NCI-H524 treated with DMSO at 0.1 percent for 48 hours (cell line): Measurements from ENCODE around the gene UBXN6.

Experiments used
- DNase-seq: peaks from one replicate; lab custom pipeline; 2025; lab: John Stamatoyannopoulos, UW

The UBXN6 gene

DNA sequence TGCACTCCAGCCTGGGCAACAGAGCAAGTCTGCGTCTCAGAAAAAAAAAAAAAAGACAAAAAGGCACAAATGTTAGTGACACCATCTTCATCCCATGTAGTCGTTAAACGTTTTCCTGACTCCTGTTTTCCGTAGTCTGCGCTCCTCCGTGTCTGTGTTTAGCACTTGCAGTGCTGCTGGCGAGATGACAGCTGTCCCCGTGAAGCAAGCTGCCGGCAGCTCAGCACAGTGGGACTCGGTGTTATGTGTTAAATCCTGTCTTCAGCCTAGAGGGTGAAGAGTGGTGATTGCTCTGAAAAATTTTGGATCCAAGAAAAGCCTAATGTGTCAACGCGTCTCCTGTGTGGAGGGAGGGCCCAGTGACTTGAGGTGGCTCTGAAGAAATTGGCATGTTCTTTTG is 18.4 kb downstream of the UBXN6 start:
- DNase-seq, result no peak

DNA sequence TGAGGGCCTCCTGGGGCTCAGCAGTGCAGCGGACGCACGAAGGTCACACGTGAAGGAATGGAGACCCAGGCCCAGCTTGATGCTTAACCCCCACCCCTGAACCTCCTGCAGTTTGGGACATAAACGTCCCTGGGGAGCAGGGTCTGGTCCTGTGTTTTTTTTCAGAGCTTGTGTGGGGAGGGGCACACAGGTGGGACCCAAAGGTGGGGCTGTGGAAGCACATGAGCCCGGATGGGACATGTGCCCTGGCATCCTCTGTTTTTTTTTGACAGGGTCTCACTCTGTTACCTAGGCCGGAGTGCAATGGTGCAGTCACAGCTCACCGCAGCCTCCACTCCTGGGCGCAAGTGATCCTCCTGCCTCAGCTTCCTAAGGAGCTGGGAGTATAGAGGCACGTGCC is 20.5 kb downstream of the UBXN6 start:
- no peak for DNase-seq

DNA sequence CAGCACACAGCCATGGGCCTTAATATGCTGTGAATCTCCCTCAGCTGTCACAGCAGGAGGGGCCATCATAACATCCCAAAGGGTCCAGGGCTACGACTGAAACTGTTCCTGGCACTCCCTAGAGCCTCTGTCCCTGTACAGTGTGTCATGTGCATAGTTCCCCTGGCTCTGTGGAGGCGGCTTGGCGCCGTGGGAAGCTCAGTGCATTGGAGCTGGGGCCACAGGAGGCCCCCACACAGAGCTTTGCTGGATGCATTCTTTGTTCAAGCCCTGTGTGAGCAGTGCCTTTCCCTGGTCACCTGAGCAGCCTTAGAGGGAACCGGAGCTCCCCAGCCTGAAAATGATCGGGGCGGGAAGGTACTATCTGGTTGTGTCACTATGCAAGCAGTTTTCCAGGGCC is 21.4 kb downstream of the UBXN6 start:
- DNase-seq, result no peak

DNA sequence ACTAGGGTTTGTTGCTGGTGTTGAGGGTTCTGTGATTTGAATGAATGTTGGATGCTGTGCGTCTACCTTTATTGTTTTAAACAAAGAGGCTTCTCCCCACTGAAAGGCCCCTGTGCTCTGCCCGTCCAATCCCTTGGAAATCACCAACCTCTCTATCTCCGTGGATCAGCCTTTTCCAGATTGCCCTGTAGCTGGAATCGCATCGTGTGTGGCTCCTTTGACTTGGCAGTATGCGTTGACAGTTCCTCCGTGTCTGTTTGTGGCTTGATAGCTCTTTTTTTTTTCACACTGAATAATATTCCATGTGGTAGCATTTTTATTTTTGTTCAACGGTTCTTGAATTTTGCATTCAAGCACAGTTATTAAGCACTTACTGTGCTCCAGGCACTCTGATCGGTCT is 23.2 kb downstream of the UBXN6 start:
- no peak for DNase-seq

DNA sequence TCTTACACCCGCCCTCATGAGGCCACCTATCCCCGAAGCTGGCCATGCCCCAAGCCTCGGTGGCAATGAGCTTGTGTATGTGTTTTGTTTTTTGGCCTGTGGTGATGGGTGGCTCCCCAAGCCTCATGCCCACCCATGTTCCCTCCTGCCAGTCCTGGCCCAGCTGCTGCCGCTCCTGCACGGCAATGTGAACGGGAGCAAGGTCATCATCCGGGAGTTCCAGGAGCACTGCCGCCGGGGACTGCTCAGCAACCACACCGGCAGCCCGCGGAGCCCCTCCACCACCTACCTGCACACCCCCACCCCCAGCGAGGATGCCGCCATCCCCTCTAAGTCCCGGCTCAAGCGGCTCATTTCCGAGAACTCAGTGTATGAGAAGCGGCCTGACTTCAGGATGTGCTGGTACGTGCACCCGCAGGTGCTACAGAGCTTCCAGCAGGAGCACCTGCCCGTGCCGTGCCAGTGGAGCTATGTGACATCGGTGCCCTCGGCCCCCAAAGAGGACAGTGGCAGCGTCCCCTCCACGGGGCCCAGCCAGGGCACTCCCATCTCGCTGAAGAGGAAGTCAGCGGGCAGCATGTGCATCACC is 24.6 kb downstream of the UBXN6 start:
- DNase-seq, result no peak

DNA sequence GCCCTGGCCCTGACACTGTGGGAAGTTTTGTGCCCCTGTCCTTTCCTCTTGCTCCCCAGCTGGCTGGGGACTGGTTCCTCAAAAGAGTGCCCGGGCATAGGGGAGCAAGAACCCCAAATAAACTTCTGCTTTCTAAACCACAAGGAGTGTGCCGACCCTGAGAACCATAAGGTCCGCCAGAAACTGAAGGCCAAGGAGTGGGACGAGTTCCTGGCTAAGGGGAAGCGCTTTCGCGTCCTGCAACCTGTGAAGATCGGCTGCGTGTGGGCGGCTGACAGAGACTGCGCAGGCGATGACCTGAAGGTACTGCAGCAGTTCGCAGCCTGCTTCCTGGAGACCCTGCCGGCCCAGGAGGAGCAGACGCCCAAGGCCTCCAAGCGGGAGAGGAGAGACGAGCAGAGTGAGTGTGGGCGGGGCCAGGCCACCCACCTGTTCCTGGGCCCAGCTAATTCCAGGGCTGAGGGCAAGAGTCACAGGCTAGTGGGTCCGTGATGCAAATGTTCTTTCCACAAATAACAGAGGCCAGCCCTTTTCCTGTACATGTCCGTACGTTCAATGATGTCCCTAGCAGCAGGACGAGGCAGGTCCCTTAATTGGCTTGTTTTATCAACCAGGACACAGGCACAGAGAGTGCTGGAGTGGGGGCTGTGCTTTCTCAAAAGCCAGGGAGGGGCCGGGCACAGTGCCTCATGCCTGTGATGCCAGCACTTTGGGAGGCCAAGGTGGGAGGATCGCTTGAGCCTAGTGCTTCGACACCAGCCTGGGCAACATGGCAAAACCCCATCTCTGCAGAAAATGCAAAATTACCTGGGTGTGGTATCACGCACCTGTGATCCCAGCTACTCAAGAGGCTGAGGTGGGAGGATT is 25.6 kb downstream of the UBXN6 start:
- DNase-seq, result no peak

DNA sequence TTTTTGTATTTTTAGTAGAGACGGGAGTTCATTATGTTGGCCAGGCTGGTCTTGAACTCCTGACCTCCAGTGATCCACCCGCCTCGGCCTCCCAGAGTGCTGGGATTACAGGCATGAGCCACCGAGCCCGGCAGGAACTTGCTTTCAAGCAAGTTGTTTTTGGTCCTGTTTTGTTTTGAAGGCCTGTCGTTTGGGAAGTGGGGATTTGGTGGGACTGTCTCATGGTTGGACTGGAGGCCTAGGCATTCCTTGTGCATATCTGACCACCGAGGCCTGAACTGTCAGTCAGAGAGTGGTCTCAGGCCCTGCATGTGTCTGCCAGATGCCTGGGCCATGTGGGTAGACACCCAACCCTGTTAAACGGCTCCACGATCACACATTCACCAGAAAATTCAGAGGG is 26.3 kb downstream of the UBXN6 start:
- DNase-seq, result no peak

DNA sequence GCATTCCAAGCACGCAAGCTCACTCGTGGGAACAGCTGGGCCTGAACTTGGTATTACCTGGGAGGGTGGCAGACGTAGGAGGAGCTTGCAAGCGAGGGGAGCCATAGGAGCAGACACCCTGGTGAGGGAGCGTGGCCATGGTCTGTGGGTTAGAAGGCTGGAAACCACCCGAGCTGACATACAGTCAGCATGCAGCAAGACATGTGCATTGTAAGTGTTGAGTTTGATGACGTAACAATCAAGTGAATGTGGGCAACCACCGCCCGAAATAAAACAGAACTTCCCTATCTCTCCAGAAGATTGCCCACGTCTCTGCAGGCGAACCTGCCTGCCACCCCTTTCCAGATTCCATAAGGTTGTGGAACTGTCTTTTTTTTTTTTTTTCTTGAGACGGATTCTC is 26.8 kb downstream of the UBXN6 start:
- no peak for DNase-seq

DNA sequence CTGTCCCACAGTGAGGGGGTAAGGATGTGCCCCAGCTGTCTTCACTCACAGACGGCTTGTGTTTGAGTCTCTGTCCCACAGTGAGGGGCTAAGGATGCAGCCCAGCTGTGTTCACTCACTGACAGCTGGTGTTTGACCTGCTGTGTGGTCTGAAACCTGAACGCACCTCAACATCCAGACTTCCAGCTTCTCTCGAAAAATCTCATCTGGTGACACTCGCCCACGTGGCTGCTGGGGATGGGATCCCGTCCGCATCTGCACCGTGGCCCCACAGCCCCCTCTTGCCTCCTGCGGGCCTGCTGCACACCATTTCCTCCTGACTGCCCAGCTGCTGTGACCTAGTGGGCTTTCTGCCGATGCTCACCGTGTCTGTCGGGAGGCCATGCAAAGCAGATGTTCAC is 27.8 kb downstream of the UBXN6 start:
- no peak for DNase-seq

DNA sequence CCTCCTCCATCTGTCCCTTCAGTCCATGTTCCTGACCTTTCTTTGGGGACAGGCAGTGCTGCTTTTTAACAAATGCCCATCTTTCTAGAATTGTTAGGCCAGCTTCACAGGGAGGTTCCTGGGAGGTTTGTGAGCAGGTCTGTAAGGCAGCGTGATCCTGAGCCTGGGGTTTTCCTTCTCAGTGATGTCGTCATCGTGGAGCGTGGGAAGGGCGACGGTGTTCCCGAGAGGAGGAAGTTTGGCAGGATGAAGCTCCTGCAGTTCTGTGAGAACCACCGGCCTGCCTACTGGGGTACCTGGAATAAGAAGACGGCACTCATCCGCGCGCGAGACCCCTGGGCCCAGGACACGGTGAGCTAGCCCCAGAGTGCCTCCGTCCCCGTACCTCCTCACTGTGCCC is 28.3 kb downstream of the UBXN6 start:
- no peak for DNase-seq

DNA sequence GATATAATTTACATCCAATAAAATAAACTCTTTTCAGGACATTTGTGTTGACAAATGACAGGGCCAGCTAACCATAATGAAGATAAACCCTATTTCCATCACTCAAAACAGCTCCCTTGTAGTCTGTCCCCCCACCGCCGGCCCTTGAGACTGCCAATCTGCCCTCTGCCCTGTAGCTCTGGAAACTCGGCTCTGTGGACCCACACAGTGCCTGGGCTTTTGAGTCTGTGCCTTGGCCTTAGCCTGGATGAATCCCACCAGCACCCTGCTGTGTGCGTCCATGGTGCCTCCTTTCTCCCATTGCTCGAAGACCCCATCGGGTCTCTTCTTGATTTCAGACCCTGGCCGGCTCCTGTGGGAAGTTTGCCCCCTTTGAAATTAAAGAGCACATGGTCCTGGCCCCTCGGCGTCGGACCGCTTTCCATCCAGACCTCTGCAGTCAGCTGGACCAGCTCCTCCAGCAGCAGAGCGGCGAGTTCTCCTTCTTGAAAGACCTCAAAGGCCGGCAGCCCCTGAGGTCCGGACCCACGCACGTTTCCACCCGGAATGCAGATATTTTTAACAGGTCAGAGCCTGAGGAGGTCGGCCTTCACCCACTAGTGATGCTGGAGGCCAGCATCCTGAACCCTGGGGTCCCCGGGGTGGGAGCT is 29.1 kb downstream of the UBXN6 start:
- DNase-seq, result no peak

DNA sequence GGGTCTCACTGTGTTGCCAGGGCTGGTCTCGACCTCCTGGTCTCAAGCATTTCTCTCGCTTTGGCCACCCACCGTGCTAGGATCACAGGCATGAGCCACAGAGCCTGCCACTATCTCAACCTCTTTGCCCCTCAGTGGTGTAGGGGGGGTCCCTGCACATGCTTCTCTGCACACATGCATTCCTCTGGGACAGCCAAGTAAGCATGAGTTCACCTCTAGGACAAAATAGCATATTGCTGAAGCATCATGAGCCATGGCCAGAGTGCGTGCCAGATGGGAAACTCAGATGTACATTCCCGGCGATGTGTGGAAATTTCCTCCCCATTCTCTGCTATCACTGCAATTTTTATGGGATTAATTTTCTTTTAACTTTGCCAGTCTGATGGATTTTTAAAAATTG is 32.1 kb downstream of the UBXN6 start:
- DNase-seq, result no peak

DNA sequence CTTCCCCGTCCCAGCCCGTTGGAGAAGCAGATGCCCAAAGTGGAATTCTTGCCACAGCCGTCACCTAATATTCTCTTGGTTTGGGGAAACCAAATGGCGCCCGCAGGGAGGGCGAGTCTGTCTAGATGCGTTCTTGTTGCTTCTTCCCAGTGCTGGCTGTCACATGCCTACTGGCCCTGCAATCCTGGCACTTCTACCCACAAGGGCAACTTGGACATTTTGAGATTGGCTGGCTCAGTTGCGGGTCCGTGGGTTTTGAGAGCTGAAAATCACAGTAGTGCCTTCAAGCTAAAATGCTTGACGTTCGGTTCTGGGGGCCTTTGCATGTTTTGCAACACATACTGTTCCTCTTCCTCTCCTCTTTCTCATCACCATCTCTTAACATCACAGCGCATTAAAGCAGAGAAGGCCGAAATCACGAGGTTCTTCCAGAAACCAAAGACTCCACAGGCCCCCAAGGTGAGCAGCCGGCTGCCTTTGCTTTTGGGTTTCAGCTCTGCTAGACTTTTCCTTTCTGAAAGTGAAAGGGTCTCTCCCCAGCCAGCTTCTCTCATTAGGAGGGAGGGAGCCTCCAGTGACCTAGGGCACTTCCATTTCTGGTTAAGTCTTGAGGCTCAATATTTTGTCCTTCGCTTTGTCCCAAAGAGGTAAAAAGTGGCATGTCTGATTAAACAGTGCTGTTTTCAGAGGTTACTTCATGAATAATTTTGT is 34.0 kb downstream of the UBXN6 start:
- DNase-seq, result no peak

DNA sequence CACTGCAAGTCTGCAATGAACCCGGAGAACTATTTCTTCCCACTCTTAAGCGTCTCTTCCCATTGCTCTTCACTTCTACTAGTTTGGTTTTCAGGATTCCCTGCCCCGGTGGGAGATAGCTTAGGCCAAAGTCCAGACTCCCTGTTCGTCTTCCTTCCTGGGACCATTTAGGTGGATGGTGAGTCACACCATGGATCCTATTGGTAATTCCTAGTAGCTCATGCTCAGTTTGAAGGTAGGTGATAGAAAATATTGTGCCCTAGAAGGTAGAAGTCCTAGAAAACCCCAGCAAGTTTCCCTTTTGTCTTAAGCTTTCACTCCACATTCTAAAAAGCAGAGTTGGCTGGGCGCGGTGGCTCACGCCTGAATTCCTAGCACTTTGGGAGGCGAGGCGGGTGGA is 41.3 kb downstream of the UBXN6 start:
- no peak for DNase-seq

DNA sequence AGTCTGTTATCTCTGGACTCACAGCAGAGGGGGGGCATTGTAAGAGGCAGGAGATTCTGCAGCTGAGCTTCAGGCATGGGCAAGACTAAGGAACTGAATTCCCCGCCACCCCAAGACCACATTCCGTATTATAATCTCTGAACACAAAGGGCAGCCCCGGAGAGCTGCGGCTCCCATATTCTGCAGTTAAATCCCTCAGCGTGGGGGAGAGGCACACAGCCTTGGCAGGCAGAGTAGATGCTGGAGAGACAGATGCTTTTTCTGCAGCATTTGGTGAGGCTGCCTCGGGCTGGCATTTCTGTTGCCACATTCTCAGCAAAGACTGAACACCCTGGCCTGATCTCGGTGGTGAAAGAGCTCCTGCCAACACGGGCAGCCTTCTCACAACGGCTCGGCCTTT is 42.2 kb downstream of the UBXN6 start:
- DNase-seq, result no peak

DNA sequence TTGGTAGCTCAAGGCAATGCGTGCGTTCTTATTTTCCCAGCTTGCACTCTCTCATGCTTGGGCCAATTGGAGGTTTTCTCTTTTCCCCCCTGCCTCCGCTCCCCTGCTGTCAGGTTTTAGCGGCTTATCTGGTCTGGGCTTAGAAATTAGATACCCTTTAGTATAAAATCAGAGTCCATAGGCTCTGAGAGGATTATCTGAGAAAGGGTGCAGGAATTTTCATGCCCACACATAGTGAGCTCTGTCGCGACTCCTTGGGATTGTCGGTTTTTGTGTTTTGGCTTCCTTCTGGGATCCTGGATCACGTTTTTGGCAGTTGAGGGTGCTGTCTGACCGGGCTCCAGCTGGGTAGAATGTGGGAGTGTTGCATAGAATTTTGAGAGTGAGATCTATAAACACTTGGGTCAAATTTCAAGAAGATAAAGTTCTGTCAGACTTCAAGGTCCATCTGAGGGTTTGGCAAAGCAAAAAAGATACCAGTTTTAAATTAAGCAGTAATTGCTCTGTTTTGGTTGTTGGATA is 42.7 kb downstream of the UBXN6 start:
- DNase-seq, result peak; percentile 60

DNA sequence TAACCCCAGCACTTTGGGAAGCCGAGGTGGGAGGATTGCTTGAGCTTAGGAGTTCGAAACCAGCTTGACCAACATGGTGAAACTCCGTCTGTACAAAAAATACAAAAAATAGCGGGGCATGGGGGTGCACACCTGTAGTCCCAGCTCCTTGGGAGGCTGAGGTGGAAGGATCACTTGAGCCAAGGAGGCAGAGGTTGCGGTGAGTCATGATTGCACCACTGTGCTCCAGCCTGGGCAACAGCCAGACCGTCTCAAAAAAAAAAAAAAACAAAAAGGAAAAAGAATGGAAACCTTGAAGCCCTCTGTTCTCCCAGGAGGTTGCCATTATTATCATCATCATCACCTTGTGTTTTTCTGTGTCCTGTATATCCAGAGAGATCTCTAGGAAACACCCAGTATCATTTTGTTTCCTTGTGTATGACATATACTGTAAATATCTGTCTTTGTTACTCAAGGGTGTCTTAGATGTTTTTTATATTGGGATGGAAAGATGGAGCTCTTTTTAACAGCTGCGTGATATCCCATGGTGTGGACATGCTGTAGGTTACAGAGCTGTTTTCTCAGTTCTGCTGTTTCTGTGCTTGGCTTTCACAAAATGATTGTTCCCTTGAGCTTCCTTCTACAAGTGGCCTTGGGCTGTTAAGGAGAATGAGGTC is 43.3 kb downstream of the UBXN6 start:
- DNase-seq, result no peak

DNA sequence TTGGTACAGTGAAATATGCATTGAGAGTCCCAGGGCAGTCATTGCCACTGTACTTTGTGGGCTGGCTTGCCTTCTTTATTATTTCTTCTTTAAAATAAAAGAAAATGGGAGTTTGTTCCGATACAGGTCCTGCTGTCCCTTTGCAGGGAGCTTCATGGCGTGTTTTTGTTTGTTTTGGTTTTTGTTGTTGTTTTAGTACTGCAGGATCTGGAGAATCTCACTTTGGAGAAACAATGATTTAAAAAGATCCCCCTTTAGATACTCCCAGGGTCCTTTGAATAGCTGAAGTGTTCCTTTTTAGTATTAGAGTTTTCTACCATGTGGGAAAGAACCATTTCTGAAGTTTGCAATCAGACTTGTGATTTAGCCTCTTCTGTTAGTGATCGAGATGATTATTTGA is 44.0 kb downstream of the UBXN6 start:
- DNase-seq, result no peak

DNA sequence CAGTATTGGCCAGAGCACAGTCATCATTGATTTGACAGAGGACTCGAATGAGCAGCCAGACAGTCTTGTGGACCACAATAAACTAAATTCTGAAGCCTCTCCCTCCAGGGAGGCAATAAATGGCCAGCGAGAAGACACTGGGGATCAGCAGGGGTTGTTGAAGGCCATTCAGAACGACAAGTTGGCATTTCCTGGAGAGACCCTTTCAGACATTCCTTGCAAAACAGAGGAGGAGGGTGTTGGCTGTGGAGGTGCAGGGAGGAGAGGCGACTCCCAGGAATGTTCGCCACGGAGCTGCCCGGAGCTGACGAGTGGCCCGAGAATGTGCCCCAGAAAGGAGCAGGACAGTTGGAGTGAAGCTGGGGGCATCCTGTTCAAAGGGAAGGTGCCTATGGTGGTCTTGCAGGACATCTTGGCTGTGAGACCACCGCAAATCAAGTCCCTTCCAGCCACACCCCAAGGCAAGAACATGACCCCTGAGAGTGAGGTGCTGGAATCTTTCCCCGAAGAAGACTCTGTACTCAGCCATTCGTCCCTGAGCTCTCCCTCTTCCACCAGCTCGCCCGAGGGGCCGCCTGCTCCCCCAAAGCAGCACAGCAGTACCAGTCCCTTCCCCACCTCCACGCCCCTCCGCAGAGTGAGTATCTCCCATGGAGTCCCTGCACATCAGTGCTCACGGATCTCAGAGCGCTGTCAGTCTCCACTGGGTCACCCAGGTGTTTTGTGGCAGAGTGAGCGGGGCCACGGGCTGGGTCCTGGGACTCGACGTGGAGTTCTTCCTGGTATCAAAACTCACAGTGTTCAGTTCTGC is 48.3 kb downstream of the UBXN6 start:
- no peak for DNase-seq

DNA sequence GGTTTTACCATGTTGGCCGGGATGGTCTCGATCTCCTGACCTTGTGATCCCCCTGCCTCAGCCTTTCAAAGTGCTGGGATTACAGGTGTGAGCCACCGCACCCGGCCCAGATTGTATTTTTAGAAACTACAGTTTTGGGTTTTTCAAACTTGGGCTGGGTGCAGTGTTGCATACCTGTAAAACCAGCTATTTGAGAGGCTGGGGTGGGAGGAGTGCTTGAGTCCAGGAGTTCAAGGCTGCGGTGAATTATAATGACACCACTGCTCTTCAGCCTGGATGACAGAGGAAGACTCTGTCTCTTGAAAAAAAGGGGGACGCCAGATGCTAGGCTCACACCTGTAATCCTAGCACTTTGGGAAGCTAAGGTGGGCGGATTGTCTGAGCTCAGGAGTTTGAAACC is 51.0 kb downstream of the UBXN6 start:
- no peak for DNase-seq

DNA sequence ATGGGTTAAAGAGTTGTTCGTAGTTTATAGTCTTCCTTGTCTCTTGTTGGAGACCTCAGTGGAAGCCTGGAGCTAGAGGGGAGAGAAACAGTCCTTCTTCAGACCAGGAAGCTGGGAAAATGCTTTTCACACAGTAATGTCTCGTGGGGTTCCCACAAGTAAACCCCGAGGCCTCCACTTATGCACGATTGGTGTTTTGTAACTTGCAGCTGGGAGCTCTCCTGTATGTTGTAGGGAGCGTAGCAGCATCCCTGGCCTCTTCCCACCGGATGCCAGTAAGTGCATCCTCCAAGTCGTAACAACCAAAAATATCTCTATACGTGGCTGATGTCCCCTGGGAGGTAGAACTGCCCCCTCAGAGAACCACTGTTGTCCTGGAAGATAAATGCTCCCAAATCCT is 51.6 kb downstream of the UBXN6 start:
- DNase-seq, result no peak
